ENCODE data around the gene SCGN.

Gene SCGN

DNA sequence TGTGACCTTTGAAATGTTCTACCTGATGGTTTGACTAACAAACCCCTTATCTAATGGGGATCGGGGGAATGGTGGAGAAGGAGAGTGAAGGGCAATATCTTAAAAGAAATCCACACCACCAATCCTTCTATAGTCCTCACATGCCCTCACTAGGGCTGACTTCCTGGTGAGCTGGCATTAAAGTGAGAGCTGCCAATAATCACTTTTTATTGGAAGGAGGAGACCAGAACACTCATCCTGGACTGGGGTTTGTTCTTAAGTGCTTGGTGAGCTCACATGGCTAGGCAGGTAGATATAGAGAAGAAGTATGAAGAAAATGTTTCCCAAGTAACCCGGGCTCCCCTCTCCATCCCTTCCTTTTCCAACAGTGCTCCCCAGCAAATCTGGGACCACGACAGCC is 49.8 kb downstream of the SCGN start (continued):
- TF ChIP-seq, protein P1, sequence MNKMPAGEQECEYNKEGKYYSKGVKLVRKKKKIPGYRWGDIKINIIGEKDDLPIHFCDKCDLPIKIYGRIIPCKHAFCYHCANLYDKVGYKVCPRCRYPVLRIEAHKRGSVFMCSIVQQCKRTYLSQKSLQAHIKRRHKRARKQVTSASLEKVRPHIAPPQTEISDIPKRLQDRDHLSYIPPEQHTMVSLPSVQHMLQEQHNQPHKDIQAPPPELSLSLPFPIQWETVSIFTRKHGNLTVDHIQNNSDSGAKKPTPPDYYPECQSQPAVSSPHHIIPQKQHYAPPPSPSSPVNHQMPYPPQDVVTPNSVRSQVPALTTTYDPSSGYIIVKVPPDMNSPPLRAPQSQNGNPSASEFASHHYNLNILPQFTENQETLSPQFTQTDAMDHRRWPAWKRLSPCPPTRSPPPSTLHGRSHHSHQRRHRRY (tag by site-specific recombination; IDR thresholded peaks at IDR 0.05), result no peak
- TF ChIP-seq ZNF184 (tag by site-specific recombination; IDR thresholded peaks at IDR 0.05) (no peak), ZNF596 (tag by site-specific recombination; IDR thresholded peaks at IDR 0.05) (no peak), KLF16 (tag by site-specific recombination; IDR thresholded peaks at IDR 0.05) (no peak), ZNF791 (tag by site-specific recombination; IDR thresholded peaks at IDR 0.05) (no peak), SCRT1 (tag by site-specific recombination; IDR thresholded peaks at IDR 0.05; ENCODE audit: borderline replicate concordance) (no peak), ZXDB (tag by site-specific recombination; IDR thresholded peaks at IDR 0.05) (no peak), ZNF223 (tag by site-specific recombination; IDR thresholded peaks at IDR 0.05) (no peak), ZNF623 (tag by site-specific recombination; IDR thresholded peaks at IDR 0.05) (no peak), ZNF658 (tag by site-specific recombination; IDR thresholded peaks at IDR 0.05) (no peak), ZBTB21 (tag by site-specific recombination; IDR thresholded peaks at IDR 0.05) (no peak)
- TF ChIP-seq, protein P2, sequence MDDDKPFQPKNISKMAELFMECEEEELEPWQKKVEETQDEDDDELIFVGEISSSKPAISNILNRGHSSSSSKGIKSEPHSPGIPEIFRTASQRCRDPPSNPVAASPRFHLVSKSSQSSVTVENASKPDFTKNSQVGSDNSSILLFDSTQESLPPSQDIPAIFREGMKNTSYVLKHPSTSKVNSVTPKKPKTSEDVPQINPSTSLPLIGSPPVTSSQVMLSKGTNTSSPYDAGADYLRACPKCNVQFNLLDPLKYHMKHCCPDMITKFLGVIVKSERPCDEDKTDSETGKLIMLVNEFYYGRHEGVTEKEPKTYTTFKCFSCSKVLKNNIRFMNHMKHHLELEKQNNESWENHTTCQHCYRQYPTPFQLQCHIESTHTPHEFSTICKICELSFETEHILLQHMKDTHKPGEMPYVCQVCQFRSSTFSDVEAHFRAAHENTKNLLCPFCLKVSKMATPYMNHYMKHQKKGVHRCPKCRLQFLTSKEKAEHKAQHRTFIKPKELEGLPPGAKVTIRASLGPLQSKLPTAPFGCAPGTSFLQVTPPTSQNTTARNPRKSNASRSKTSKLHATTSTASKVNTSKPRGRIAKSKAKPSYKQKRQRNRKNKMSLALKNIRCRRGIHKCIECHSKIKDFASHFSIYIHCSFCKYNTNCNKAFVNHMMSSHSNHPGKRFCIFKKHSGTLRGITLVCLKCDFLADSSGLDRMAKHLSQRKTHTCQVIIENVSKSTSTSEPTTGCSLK (tag by site-specific recombination; IDR thresholded peaks at IDR 0.05), result no peak
- TF ChIP-seq, protein P3, sequence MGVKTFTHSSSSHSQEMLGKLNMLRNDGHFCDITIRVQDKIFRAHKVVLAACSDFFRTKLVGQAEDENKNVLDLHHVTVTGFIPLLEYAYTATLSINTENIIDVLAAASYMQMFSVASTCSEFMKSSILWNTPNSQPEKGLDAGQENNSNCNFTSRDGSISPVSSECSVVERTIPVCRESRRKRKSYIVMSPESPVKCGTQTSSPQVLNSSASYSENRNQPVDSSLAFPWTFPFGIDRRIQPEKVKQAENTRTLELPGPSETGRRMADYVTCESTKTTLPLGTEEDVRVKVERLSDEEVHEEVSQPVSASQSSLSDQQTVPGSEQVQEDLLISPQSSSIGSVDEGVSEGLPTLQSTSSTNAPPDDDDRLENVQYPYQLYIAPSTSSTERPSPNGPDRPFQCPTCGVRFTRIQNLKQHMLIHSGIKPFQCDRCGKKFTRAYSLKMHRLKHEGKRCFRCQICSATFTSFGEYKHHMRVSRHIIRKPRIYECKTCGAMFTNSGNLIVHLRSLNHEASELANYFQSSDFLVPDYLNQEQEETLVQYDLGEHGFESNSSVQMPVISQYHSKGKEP (tag by site-specific recombination; IDR thresholded peaks at IDR 0.05), result no peak

DNA sequence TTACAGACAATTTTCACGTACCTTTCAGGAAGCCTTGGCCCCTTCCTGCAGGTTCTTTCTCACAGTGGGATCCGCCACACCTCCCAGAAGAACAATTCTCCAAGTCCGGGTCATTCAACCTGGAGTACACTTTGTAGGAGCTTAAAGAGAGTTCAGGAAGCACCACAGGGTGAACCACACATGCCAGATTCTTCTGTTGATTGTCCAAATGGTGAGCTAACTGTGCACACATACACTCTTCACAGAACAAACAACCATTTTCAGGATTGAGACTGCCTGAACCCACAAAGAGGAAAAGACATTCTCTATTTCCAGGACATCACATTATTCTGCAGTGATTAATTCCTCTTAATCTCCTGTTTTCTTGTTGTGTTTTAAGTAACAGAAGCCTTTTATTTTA is 51.0 kb downstream of the SCGN start:
- H3K9me3 ChIP-seq (ENCODE audit: control insufficient read depth, insufficient read depth, low read depth, low read length), result no peaks in the 10 kb centered on the region
- TF ChIP-seq ZNF585B (tag by site-specific recombination; IDR thresholded peaks at IDR 0.05), result no peak
- TF ChIP-seq ZNF530 (tag by site-specific recombination; IDR thresholded peaks at IDR 0.05; ENCODE audit: low read depth), result no peak
- TF ChIP-seq ZNF544 (tag by site-specific recombination; IDR thresholded peaks at IDR 0.05), result no peak
- TF ChIP-seq ZNF16 (tag by site-specific recombination; IDR thresholded peaks at IDR 0.05; ENCODE audit: low read depth), result no peak
- no peak for TF ChIP-seq SP2 (tag by site-specific recombination; IDR thresholded peaks at IDR 0.05)
- no peak for TF ChIP-seq ZBTB20 (tag by site-specific recombination; IDR thresholded peaks at IDR 0.05)
- TF ChIP-seq BCL11A (tag by site-specific recombination; IDR thresholded peaks at IDR 0.05; ENCODE audit: low read depth), result no peak
- no peak for TF ChIP-seq ZNF132 (tag by site-specific recombination; IDR thresholded peaks at IDR 0.05; ENCODE audit: borderline replicate concordance)
- TF ChIP-seq, protein P2 (tag by site-specific recombination; IDR thresholded peaks at IDR 0.05), result no peak
- no peak for TF ChIP-seq ZNF549 (tag by site-specific recombination; IDR thresholded peaks at IDR 0.05)
- no peak for TF ChIP-seq ZNF707 (tag by site-specific recombination; IDR thresholded peaks at IDR 0.05)
- no peak for TF ChIP-seq ZEB2 (tag by site-specific recombination; IDR thresholded peaks at IDR 0.05)
- TF ChIP-seq ZNF311 (tag by site-specific recombination; IDR thresholded peaks at IDR 0.05; ENCODE audit: borderline replicate concordance), result no peak
- ChIA-PET CTCF (interaction anchor here (0.6 to 3.2 kb wide), 4 partner anchors 15 to 438 kb away, joined by 4 to 13 read pairs (median 5); partner anchors contain the start of gene SLC17A4), POLR2A (no interaction called here)
- no peak overlapping the region for H3K27ac ChIP-seq (ENCODE audit: extremely low read depth, low read depth, low read length)
- H3K4me1 ChIP-seq (ENCODE audit: control insufficient read depth, insufficient read depth, low read length), result no peaks in the 10 kb centered on the region
- H3K36me3 ChIP-seq (ENCODE audit: control insufficient read depth in 2 of 2, insufficient read depth in 1 of 2, low read length in 2 of 2), result no peaks in the 10 kb centered on the region
- H3K4me3 ChIP-seq (ENCODE audit: low read depth, low read length), result no peak overlapping the region
